Activated CD4-positive, alpha-beta T cell treated with anti-CD3 and anti-CD28 coated beads for 4 hours (primary cell): ENCODE results near the gene BRD4.

ENCODE experiments used
- DNase-seq, 2 donors: peaks; one replicate each; pipeline ENCODE4 v3.0.0-alpha.2; 2020

BRD4 gene

GRCh38 chr19:15222738-15223648 lies 109.3 kb downstream of the BRD4 start:
- peak; percentile 67 to 68 for DNase-seq

GRCh38 chr19:15220833-15221232 lies 111.5 kb downstream of the BRD4 start:
- no peak for DNase-seq

- no peak for DNase-seq
These were observed 113.8 kb downstream of the BRD4 start for GRCh38 chr19:15218501-15218900.

- DNase-seq, result no peak
These were observed 116.0 kb downstream of the BRD4 start for GRCh38 chr19:15216363-15216762.

- no peak for DNase-seq
These were observed 118.5 kb downstream of the BRD4 start for GRCh38 chr19:15213715-15214381.

GRCh38 chr19:15212711-15213110 lies 119.6 kb downstream of the BRD4 start:
- no peak for DNase-seq

GRCh38 chr19:15210323-15210781 lies 122.0 kb downstream of the BRD4 start:
- DNase-seq, result no peak

- DNase-seq, result no peak
These were observed 130.8 kb downstream of the BRD4 start for GRCh38 chr19:15201374-15202023.

GRCh38 chr19:15200553-15201364 lies 131.6 kb downstream of the BRD4 start, which contains the start of gene NOTCH3:
TSS of gene NOTCH3 (minus strand) at chr19:15200995. CDS start at chr19:15200905, 90 bp downstream.
- no peak for DNase-seq

GRCh38 chr19:15199661-15200552 lies 132.4 kb downstream of the BRD4 start:
- DNase-seq, result no peak

GRCh38 chr19:15198951-15199660 lies 133.2 kb downstream of the BRD4 start:
- no peak for DNase-seq

- no peak for DNase-seq
These were observed 134.4 kb downstream of the BRD4 start for GRCh38 chr19:15197942-15198341.

- no peak for DNase-seq
These were observed 134.9 kb downstream of the BRD4 start for GRCh38 chr19:15197275-15197941.

GRCh38 chr19:15196360-15197005 lies 135.9 kb downstream of the BRD4 start:
- DNase-seq, result no peak

GRCh38 chr19:15195371-15196334 lies 136.7 kb downstream of the BRD4 start:
- peak in 1 of 2 donors; percentile 39 for DNase-seq

GRCh38 chr19:15194938-15195337 lies 137.4 kb downstream of the BRD4 start:
- no peak for DNase-seq

GRCh38 chr19:15191982-15192381 lies 140.4 kb downstream of the BRD4 start:
- no peak for DNase-seq

- no peak for DNase-seq
These were observed 140.8 kb downstream of the BRD4 start for GRCh38 chr19:15191514-15191913.
